IMR-90 (cell line): Measurements from ENCODE around the gene MRTFB. TPM values are rescaled to one million over a fixed set of nuclear protein-coding genes. Genes with fewer than 3 reads are reported as not detected.

ENCODE experiments used
- ATAC-seq: fragments of 200-7000 bp; cut with Tn5 transposase; 2 replicates; pipeline ENCODE4 v1.9.1; 2020; ENCODE audit warnings: low read depth, mild to moderate bottlenecking, moderate library complexity
- BruUV-seq: library from RNA; stranded (reverse); fragments of 400-500 nt; replicated peaks from 2 replicates; lab custom pipeline; 2021; lab: Mats Ljungman, UMichigan
- CTCF ChIA-PET: fragments of 300-600 bp; formaldehyde crosslinking; extraction: SDS; loops from one replicate; lab custom pipeline; 2021; ENCODE audit warnings: antibody characterized with exemption; lab: Yijun Ruan, JAX
- POLR2A ChIA-PET: fragments of 300-600 bp; sonication (Branson Sonifier 250); formaldehyde crosslinking; loops from one replicate; lab custom pipeline; 2022; ENCODE audit warnings: antibody characterized with exemption; ENCODE audit not compliant: unreplicated experiment; lab: Charles Lee
- DNase-seq: peaks from one replicate; pipeline ENCODE4 v3.0.0; 2013
- H2AFZ ChIP-seq: replicated peaks from 2 replicates; pipeline ENCODE3; 2013; ENCODE audit warnings: low read length, mild to moderate bottlenecking; ENCODE audit not compliant: poor library complexity
- H2AK5ac ChIP-seq: 2 replicates; pipeline ENCODE4 v1.6.1; 2013; ENCODE audit warnings: low read depth, low read length, inconsistent platforms
- H2AK9ac ChIP-seq: replicated peaks from 2 replicates; pipeline ENCODE3; 2013; ENCODE audit warnings: mild to moderate bottlenecking, low read depth, low read length, moderate library complexity; ENCODE audit not compliant: poor library complexity
- H2BK120ac ChIP-seq: 2 replicates; pipeline ENCODE4 v1.6.1; 2013; ENCODE audit warnings: low read depth, low read length, inconsistent platforms
- H2BK15ac ChIP-seq: 3 replicates; pipeline ENCODE4 v1.6.1; 2013; ENCODE audit warnings: low read depth, low read length, inconsistent platforms
- H2BK20ac ChIP-seq: 2 replicates; pipeline ENCODE4 v1.6.1; 2013; ENCODE audit warnings: low read depth, mild to moderate bottlenecking, inconsistent platforms, low read length, moderate library complexity
- H2BK5ac ChIP-seq: 2 replicates; pipeline ENCODE4 v1.6.1; 2013; ENCODE audit warnings: mild to moderate bottlenecking, low read depth, low read length, inconsistent platforms; ENCODE audit not compliant: poor library complexity, severe bottlenecking
- H3K14ac ChIP-seq: replicated peaks from 2 replicates; pipeline ENCODE4 v1.6.1; 2013; ENCODE audit warnings: low read depth, low read length, inconsistent platforms
- H3K18ac ChIP-seq: 2 replicates; pipeline ENCODE4 v1.6.1; 2013; ENCODE audit warnings: low read depth, low read length, control low read depth
- H3K23ac ChIP-seq: 2 replicates; pipeline ENCODE4 v1.6.1; 2013; ENCODE audit warnings: low read depth, low read length, inconsistent platforms
- H3K27ac ChIP-seq: 2 replicates; pipeline ENCODE4 v1.5.1; 2013; ENCODE audit warnings: mild to moderate bottlenecking, control low read depth, low read length; ENCODE audit not compliant: insufficient read depth
- H3K27me3 ChIP-seq: 2 replicates; pipeline ENCODE4 v1.6.1; 2013; ENCODE audit warnings: low read length; ENCODE audit not compliant: control insufficient read depth, insufficient read depth
- H3K36me3 ChIP-seq: 2 replicates; pipeline ENCODE4 v1.6.1; 2013; ENCODE audit warnings: low read length, mixed read lengths; ENCODE audit not compliant: control insufficient read depth, insufficient read depth
- H3K4ac ChIP-seq: 2 replicates; pipeline ENCODE4 v1.6.1; 2013; ENCODE audit warnings: low read depth, low read length, inconsistent platforms
- H3K4me1 ChIP-seq: 2 replicates; pipeline ENCODE4 v1.6.1; 2013; ENCODE audit warnings: low read length, mixed read lengths; ENCODE audit not compliant: control insufficient read depth, insufficient read depth
- H3K4me2 ChIP-seq: 2 replicates; pipeline ENCODE4 v1.6.1; 2013; ENCODE audit warnings: low read depth, mild to moderate bottlenecking, control low read depth, low read length, moderate library complexity
- H3K4me3 ChIP-seq: 2 replicates; pipeline ENCODE4 v1.5.1; 2013; ENCODE audit warnings: low read depth, mild to moderate bottlenecking, control low read depth, low read length, moderate library complexity; ENCODE audit not compliant: insufficient read depth
- H3K56ac ChIP-seq: 2 replicates; pipeline ENCODE4 v1.6.1; 2013; ENCODE audit warnings: low read length, inconsistent platforms; ENCODE audit not compliant: insufficient read depth; ENCODE audit errors: extremely low read depth
- H3K79me1 ChIP-seq, 2 experiments: 2 replicates each; pipeline ENCODE4 v1.6.1; 2013; ENCODE audit warnings: low read length in 2 of 2, inconsistent platforms in 1 of 2, low read depth in 1 of 2
- H3K9ac ChIP-seq: 2 replicates; pipeline ENCODE4 v1.6.1; 2013; ENCODE audit warnings: low read depth, low read length, control low read depth
- H3K9me1 ChIP-seq: 2 replicates; pipeline ENCODE4 v1.6.1; 2013; ENCODE audit warnings: low read length, inconsistent platforms; ENCODE audit not compliant: insufficient read depth
- H3K9me3 ChIP-seq: 2 replicates; pipeline ENCODE4 v1.6.1; 2013; ENCODE audit warnings: low read length; ENCODE audit not compliant: control insufficient read depth, insufficient read depth
- H4K20me1 ChIP-seq: 2 replicates; pipeline ENCODE4 v1.6.1; 2013; ENCODE audit warnings: low read length, inconsistent platforms; ENCODE audit not compliant: insufficient read depth
- H4K5ac ChIP-seq: 2 replicates; pipeline ENCODE4 v1.6.1; 2013; ENCODE audit warnings: mild to moderate bottlenecking, low read depth, low read length, control low read depth
- H4K8ac ChIP-seq, 2 experiments: 2 replicates each; pipeline ENCODE4 v1.6.1; 2013; ENCODE audit warnings: low read depth in 2 of 2, low read length in 2 of 2, control low read depth in 1 of 2, inconsistent platforms in 1 of 2
- H4K91ac ChIP-seq: 2 replicates; pipeline ENCODE4 v1.6.1; 2013; ENCODE audit warnings: low read depth, low read length, inconsistent platforms; ENCODE audit not compliant: insufficient read depth
- BHLHE40 ChIP-seq: fragments of 150-350 bp; IDR thresholded peaks from 2 replicates; pipeline ENCODE4 v1.6.1; 2016; ENCODE audit warnings: mild to moderate bottlenecking, low read depth, low read length
- CEBPB ChIP-seq: IDR thresholded peaks from 2 replicates; pipeline ENCODE4 v1.6.1; 2012; ENCODE audit warnings: low read depth, low read length, improper control_type of control experiment
- CHD1 ChIP-seq: IDR thresholded peaks from 2 replicates; pipeline ENCODE4 v1.6.1; 2012; ENCODE audit warnings: low read depth, low read length, improper control_type of control experiment
- FOS ChIP-seq: fragments of 150-350 bp; IDR thresholded peaks from 2 replicates; pipeline ENCODE4 v1.6.1; 2016; ENCODE audit warnings: low read depth, low read length
- MAFK ChIP-seq: IDR thresholded peaks from 2 replicates; pipeline ENCODE4 v1.6.1; 2012; ENCODE audit warnings: low read depth, low read length, improper control_type of control experiment
- MAZ ChIP-seq: IDR thresholded peaks from 2 replicates; pipeline ENCODE4 v1.6.1; 2012; ENCODE audit warnings: low read depth, mild to moderate bottlenecking, low read length, improper control_type of control experiment, moderate library complexity, borderline replicate concordance
- MXI1 ChIP-seq: IDR thresholded peaks from 2 replicates; pipeline ENCODE4 v1.6.1; 2012; ENCODE audit warnings: low read depth, mild to moderate bottlenecking, low read length, moderate library complexity, borderline replicate concordance
- NFE2L2 ChIP-seq: fragments of 150-350 bp; IDR thresholded peaks from 2 replicates; pipeline ENCODE4 v1.6.1; 2016; ENCODE audit warnings: low read depth, mild to moderate bottlenecking, low read length
- POLR2A ChIP-seq: IDR thresholded peaks from 2 replicates; pipeline ENCODE4 v1.6.1; 2012; ENCODE audit warnings: mild to moderate bottlenecking, low read depth, low read length
- RAD21 ChIP-seq: IDR thresholded peaks from 2 replicates; pipeline ENCODE4 v1.6.1; 2012; ENCODE audit warnings: low read length, improper control_type of control experiment
- RCOR1 ChIP-seq: IDR thresholded peaks from 2 replicates; pipeline ENCODE4 v1.6.1; 2012; ENCODE audit warnings: mild to moderate bottlenecking, low read length, improper control_type of control experiment; ENCODE audit not compliant: insufficient replicate concordance
- RFX5 ChIP-seq: IDR thresholded peaks from 2 replicates; pipeline ENCODE4 v1.8.0; 2012; ENCODE audit warnings: low read depth, mild to moderate bottlenecking, low read length, moderate library complexity
- SMC3 ChIP-seq: fragments of 150-350 bp; IDR thresholded peaks from 2 replicates; pipeline ENCODE4 v1.6.1; 2016; ENCODE audit warnings: low read depth, mild to moderate bottlenecking, antibody characterized with exemption, low read length, moderate library complexity
- WGBS, 2 experiments: methylation state at CpG; one replicate each; pipeline versions ENCODE4 v1.1.5 to v1.1.7; 2013; ENCODE audit warnings: missing lambda C conversion rate in 2 of 2; ENCODE audit not compliant: insufficient read length in 1 of 2; ENCODE audit errors: extremely low coverage in 2 of 2; 5-methylcytosine and 5-hydroxymethylcytosine counted together
- dilution Hi-C: fragments of 300-500 bp; cut with HindIII; formaldehyde crosslinking; loops from one replicate; pipeline ENCODE4 v1.14.3; 2018; ENCODE audit warnings: low sequenced_read_pairs; ENCODE audit not compliant: unreplicated experiment
- in situ Hi-C: fragments of 300-500 bp; cut with MboI; formaldehyde crosslinking; loops from 3 replicates; pipeline ENCODE4 v1.14.3; 2019; ENCODE audit warnings: low sequenced_read_pairs, inconsistent platforms, mixed read lengths
- intact Hi-C: fragments of 100-400 bp; cut with micrococcal nuclease; formaldehyde crosslinking; loops from 2 replicates; pipeline ENCODE4 v1.10.0; 2022
- polyA plus RNA-seq, 3 experiments: library from polyadenylated mRNA; depleted of rRNA; stranded (reverse); fragments of >200 nt; gene quantifications; 2 replicates each; pipeline ENCODE4 v1.2.3, GENCODE V29; 2012; ENCODE audit warnings: low replicate concordance in 1 of 3
- total RNA-seq: library from RNA; depleted of rRNA; stranded (reverse); fragments of >200 nt; gene quantifications from 2 replicates; pipeline ENCODE4 v1.2.3, GENCODE V29; 2012
- TF ChIP-seq, protein P1 (sequence below): fragments of 150-350 bp; IDR thresholded peaks from 2 replicates; pipeline ENCODE4 v1.6.1; 2016; ENCODE audit warnings: low read depth, mild to moderate bottlenecking, low read length, moderate library complexity, borderline replicate concordance
- TF ChIP-seq, protein P2 (sequence below): conservative IDR thresholded peaks from 2 replicates; pipeline ENCODE4 v1.5.1; 2012; ENCODE audit warnings: mild to moderate bottlenecking, low read depth, low read length, improper control_type of control experiment
- TF ChIP-seq, protein P3 (sequence below): fragments of 150-350 bp; IDR thresholded peaks from 2 replicates; pipeline ENCODE4 v1.6.1; 2017; ENCODE audit warnings: mild to moderate bottlenecking, antibody characterized with exemption, low read length, low read depth

Gene MRTFB
- total and polyA plus RNA-seq, 2 of the 4 experiments (the other 2 are of a cell fraction) = 4.4 to 5.4 TPM

DNA sequence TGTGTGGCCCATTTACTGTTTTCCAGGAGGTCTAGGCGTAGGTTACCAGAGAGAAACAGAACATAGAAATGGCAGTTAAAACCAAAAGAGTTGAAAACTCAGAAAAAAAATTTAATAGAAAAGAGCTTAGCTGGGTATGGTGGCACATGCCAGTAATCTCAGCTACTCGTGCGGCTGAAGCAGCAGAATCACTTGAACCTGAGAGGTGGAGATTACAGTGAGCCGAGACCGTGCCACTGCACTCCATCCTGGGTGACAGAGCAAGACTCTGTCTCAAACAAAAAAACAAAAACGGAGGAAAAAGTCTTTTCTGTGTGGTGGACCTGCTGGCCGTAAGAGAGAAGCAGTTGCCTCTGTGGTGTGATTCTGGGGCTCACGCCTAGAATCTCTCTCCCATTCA lies 35.8 kb downstream of the MRTFB start:
- Histone ChIP-seq H3K4me3 (no peak overlapping the region), H2BK20ac (no peak overlapping the region), H3K9me3 (no peaks in the 10 kb centered on the region), H3K36me3 (no peaks in the 10 kb centered on the region), H3K9me1 (peaks cover 9% of the 10 kb centered on the region; the same call in 1 of the 2 replicates), H2BK5ac (no peak overlapping the region), H3K14ac (no peak overlapping the region), H3K79me1 (peaks cover 32 to 37% of the 10 kb centered on the region in 2 experiments), H2BK120ac (no peak overlapping the region), H3K27ac (no peak overlapping the region), H3K27me3 (no peaks in the 10 kb centered on the region), H4K20me1 (peaks cover 3% of the 10 kb centered on the region; the same call in 1 of the 2 replicates), H4K8ac (no peak overlapping the region), H3K4me1 (peaks cover 14% of the 10 kb centered on the region), H4K5ac (no peak overlapping the region; the same call in 1 of the 2 replicates), H3K18ac (no peak overlapping the region; the same call in 1 of the 2 replicates), H4K91ac (no peak overlapping the region), H3K9ac (no peak overlapping the region), H2AK5ac (no peak overlapping the region), H3K56ac (no peak overlapping the region), H2AK9ac (no peak overlapping the region), H2AFZ (no peak overlapping the region), H3K4me2 (no peak overlapping the region), H2BK15ac (no peak overlapping the region), H3K4ac (no peak overlapping the region), H3K23ac (no peak overlapping the region)
- in situ Hi-C loops = no loop called here
- DNase-seq (no peak), ATAC-seq (no peak)
- ChIA-PET CTCF (no interaction called here), POLR2A (no interaction called here)
- WGBS, 2 experiments = 96% methylated on average over 4 of the region's 8 CpGs; no CpG with 5 or more reads in 1 of the 2 experiments
- no TSS peak for BruUV-seq
- TF ChIP-seq MAZ = no peak
- no peak for TF ChIP-seq MAFK
- TF ChIP-seq MXI1 = no peak
- TF ChIP-seq, protein P1, sequence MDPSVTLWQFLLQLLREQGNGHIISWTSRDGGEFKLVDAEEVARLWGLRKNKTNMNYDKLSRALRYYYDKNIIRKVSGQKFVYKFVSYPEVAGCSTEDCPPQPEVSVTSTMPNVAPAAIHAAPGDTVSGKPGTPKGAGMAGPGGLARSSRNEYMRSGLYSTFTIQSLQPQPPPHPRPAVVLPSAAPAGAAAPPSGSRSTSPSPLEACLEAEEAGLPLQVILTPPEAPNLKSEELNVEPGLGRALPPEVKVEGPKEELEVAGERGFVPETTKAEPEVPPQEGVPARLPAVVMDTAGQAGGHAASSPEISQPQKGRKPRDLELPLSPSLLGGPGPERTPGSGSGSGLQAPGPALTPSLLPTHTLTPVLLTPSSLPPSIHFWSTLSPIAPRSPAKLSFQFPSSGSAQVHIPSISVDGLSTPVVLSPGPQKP = no peak
- no peak for TF ChIP-seq CEBPB
- TF ChIP-seq FOS = no peak
- no peak for TF ChIP-seq RAD21
- no peak for TF ChIP-seq POLR2A
- TF ChIP-seq BHLHE40 = no peak
- TF ChIP-seq, protein P2, sequence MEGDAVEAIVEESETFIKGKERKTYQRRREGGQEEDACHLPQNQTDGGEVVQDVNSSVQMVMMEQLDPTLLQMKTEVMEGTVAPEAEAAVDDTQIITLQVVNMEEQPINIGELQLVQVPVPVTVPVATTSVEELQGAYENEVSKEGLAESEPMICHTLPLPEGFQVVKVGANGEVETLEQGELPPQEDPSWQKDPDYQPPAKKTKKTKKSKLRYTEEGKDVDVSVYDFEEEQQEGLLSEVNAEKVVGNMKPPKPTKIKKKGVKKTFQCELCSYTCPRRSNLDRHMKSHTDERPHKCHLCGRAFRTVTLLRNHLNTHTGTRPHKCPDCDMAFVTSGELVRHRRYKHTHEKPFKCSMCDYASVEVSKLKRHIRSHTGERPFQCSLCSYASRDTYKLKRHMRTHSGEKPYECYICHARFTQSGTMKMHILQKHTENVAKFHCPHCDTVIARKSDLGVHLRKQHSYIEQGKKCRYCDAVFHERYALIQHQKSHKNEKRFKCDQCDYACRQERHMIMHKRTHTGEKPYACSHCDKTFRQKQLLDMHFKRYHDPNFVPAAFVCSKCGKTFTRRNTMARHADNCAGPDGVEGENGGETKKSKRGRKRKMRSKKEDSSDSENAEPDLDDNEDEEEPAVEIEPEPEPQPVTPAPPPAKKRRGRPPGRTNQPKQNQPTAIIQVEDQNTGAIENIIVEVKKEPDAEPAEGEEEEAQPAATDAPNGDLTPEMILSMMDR = no peak
- no peak for TF ChIP-seq SMC3
- no peak for TF ChIP-seq NFE2L2
- no peak for TF ChIP-seq RFX5
- TF ChIP-seq RCOR1 = no peak
- TF ChIP-seq CHD1 = no peak
- TF ChIP-seq, protein P3, sequence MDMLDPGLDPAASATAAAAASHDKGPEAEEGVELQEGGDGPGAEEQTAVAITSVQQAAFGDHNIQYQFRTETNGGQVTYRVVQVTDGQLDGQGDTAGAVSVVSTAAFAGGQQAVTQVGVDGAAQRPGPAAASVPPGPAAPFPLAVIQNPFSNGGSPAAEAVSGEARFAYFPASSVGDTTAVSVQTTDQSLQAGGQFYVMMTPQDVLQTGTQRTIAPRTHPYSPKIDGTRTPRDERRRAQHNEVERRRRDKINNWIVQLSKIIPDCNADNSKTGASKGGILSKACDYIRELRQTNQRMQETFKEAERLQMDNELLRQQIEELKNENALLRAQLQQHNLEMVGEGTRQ = no peak
- intact Hi-C loops = no loop called here
- dilution Hi-C loops = no loop called here
